Stimulated activated CD4-positive, alpha-beta T cell treated with anti-CD3 and anti-CD28 coated beads, TNF-alpha, amount 100 ng/mL, for 48 hours (primary cell): ENCODE data around the gene KLHL29.

Experiments
- DNase-seq, 3 donors: peaks; one replicate each; pipeline ENCODE4 v3.0.0-alpha.2; 2020; ENCODE audit warnings: low read depth in 3 of 3

Gene KLHL29

GRCh38 chr2:23394700-23395099 lies 9.7 kb downstream of the KLHL29 start:
- DNase-seq = no peak

- DNase-seq = no peak
Measured at GRCh38 chr2:23397478-23397877, 12.5 kb downstream of the KLHL29 start.

DNA sequence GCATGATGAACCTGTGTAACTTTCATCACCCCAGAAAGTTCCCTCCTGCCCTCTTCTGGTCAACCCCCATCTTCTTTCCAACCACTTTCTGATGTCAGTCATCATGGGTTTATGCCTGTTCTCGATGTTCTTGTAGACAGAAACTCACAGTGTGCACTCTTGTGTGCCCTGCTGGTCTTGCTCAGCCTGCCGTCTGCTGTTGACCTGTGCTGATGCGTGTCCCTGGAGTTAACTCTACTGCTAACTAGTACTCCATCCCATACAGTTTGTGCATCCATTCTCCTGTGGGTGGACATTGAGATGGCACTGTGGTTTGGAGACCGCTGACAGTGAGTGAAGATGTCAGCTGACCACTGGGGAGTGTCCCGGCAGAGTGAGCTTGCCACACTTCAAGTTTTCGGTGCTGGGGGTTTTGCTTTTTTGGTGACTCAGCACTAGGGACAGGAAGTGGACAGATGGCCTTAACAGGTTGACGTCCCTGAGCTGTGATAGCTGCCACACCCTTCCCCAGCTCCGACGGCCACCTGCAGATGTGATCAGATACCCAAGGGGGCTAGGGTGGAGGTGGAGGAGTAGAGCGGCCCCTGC lies 14.8 kb downstream of the KLHL29 start:
- no peak for DNase-seq

- no peak for DNase-seq
Measured at GRCh38 chr2:23400703-23401102, 15.7 kb downstream of the KLHL29 start.

GRCh38 chr2:23401427-23402204 lies 16.6 kb downstream of the KLHL29 start:
- no peak for DNase-seq

DNA sequence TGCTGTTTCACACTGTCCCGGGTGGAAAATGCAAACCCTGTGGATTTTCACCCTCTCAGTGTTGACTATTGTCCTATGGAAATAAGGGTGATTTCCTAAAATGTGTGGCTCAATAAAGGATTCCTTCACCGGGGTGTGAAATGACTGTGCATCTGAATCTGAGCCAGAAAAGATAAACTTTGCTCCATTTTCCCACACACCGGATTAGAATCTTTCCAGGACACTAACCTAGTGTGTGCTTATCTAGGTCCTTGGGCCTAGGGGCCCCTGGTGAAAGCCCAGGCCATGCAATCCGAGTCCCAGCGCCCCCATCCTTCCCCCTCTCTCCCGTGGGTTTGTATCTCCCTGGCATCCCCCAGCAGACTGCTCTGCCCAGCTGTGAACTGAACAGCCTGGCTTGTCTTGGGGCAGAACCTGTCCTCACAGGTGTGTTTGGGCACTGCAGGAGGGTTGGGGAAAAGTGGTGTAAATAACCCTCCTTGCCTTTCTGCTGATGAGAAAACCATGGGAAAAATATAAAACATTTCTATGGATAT lies 17.3 kb downstream of the KLHL29 start:
- DNase-seq = no peak

GRCh38 chr2:23404426-23404825 lies 19.4 kb downstream of the KLHL29 start:
- no peak for DNase-seq

DNA sequence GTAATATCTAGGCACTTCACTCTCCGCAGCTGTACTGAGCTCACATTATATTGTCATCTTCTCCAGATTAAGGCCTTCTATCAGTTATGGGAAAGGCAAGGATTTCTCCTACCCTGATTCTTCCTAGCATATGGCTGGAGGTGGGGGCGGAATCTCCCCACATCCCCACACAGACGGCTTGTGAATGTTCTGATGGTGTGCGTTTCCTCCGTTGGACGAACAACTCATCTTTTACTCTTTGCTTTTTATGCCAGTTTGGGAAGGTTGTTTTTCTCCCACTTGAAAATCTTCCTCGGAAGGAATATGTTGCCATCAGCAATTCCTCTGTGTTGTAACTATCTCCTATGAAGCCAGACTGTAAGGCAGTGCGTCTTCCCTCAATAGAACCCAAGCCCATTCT lies 24.3 kb downstream of the KLHL29 start:
- no peak for DNase-seq

- DNase-seq = no peak
Measured at GRCh38 chr2:23410596-23410995, 25.6 kb downstream of the KLHL29 start.

DNA sequence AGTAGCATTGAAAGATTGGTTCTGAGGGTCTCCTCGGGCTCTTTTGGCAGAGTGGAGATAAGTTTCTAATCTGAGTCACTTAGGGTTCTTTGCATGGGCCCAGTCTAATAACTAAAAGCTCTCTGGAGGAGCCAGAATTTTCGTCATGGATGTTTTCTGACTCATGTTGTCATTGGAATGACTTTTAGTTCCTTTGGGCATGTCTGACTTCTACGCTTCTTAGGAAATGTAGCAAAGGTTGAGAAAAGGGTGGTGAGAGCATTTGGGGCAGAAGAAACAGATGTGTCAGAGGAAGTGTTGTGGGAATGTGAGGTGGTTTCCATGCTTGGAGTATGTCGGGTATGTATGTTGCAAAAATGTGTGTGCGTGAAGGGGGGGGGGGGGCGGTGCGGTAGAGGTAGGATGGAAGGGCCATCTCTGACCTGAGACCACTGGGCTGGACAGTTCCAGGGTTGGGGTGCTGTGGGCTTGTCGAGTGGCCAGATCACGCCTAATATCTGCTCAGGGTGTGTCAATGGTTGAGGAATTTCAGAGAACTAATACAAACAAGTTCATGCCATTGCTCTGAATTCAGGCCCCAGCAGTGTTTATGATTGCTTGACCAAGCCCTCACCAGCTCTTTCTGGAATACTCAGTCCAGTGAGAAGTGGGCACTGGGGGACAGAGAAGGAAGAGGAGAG lies 26.9 kb downstream of the KLHL29 start:
- no peak for DNase-seq

GRCh38 chr2:23412556-23413155 lies 27.7 kb downstream of the KLHL29 start:
- no peak for DNase-seq

GRCh38 chr2:23413641-23414040 lies 28.7 kb downstream of the KLHL29 start:
- no peak for DNase-seq

GRCh38 chr2:23414106-23414505 lies 29.1 kb downstream of the KLHL29 start:
- DNase-seq = no peak

DNA sequence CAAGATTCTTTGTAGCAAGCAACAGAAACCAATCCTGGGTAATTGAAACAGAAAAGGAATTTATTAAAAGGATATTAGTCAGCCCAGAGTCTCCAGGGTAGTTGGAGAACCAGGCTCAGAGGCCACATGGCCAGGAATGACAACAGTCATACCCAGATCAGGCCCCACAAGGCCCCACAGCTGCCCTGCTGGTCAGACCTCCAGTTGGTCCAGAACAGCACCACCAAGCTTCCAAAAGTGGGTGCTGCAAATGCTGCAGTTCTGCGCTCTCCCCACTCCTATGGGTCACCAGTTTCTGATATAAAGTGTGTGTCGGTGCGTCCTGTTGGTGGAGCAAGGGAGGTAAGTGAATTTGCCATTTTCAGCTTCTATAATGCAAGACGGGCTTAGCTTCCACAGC lies 29.9 kb downstream of the KLHL29 start:
- no peak for DNase-seq

- no peak for DNase-seq
Measured at GRCh38 chr2:23417310-23417709, 32.3 kb downstream of the KLHL29 start.

DNA sequence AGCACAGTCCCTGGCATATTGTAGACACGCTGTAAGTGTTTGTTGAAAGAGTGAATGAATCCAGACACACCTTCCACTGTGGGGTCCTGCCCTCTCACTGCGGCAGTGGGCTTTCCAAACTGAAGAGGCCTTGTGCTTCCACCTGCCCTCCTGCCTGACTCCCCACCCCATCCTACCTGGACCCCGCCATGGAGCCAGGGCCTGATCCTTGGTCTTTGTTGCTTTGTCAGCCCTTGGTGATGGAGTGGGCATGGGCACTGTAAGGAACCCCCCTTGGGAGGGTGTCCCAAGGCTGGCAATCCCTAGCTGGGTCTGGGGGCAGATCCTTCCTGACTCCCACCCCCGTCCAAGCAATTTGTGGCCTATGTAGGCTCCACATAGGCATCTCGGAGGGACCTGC lies 33.1 kb downstream of the KLHL29 start:
- DNase-seq = no peak

- no peak for DNase-seq
Measured at GRCh38 chr2:23418461-23418911, 33.5 kb downstream of the KLHL29 start.

DNA sequence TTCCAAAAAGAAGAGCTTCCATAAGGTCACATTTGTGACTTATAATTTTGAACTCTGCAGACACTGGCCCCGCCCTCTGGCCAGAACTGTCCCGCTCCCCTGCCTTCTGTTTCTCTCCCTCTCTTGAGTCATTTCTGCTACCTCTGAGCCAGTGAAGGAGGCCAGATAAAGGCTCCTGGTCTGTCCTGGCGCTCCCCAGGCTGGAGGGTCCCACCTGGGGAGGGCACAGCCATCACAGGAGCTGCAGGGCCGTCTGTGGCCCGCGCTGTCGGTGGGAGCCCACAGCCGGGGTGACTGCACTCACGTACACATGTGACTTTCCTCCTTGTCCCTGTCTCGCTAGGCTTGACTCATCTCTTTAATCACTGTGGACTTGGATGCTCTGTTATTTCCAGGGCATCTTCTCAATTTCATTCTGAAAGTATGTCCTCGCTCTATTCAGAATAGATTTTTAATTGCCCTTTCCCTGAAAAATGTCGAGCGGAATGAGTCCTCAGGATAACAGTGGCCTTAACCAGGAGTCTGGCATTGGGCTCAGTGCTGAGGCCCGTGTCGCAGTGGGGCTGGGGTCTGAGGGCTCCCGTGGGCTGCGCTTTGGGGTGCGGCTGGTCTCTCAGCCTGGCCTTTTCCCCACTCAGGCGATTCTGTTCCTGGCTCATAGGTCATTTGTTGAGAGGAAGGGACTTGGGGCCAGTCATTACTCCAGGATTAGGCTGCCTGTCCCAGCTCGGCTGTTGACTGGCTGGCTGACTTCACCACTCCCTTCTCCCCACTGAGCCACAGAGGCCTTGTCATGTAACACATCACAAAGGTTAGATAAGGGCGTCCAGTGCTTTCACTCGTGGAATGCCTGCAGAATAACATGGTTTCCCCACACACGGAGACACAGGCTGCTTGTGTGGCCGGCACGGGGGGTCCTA lies 34.5 kb downstream of the KLHL29 start:
- no peak for DNase-seq

GRCh38 chr2:23420091-23420839 lies 35.3 kb downstream of the KLHL29 start:
- no peak for DNase-seq

DNA sequence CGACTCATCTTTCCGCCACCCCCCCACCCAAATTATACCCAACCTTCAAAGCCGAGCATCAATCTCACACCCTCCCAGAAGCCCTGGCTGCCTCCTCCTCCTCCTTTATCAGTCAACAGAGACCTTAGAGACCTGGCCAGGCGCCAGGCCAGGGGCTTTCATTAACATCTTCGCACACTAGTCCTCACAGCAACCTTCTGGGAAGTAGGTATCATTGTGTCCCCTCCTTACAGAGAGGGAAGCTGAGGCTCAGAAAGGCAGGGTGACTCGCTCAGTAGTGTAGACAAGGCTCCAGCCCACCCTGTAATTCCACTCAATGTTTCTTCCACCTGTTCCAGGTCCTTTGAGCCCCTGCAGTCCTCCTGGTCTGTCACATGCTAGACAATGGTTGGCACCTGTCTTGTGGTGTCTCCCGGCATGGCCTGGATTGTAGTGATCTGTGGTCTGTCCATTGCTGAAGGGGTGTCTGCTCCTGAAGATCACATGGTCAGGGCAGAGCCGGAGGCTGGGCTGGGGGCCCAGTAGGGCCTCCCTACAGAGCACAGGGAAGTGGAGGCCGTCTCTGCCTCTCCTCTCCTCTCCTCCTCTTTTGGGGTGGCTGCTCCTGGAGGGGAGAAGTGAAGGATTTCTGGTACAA lies 36.0 kb downstream of the KLHL29 start:
- DNase-seq = no peak
